ENCODE data around the gene HDAC11. TPM values are rescaled to one million over a fixed set of nuclear protein-coding genes. Genes with fewer than 3 reads are reported as not detected.

HDAC11 gene
- total RNA-seq, 1 experiment from 2014 or later, result 11.8 TPM

GRCh38 chr3:13513913-13514517 is 33.9 kb downstream of the HDAC11 start:
- no peak overlapping the region for H3K27ac Mint-ChIP-seq (ENCODE audit: unreplicated experiment)
- no peaks in the 10 kb centered on the region for H3K9me3 Mint-ChIP-seq (ENCODE audit: low read depth, unreplicated experiment)
- CTCF ChIA-PET, result no interaction called here
- DNase-seq, result peak; percentile 48
- no peaks in the 10 kb centered on the region for H3K36me3 Mint-ChIP-seq (ENCODE audit: insufficient read depth, unreplicated experiment)
- no peaks in the 10 kb centered on the region for H3K27me3 Mint-ChIP-seq (ENCODE audit: unreplicated experiment)
- intact Hi-C loops (cut with micrococcal nuclease; ENCODE audit: unreplicated experiment), result no loop called here
- BruUV-seq (replicated peaks), result no TSS peak
- H3K4me1 Mint-ChIP-seq (ENCODE audit: low read depth, unreplicated experiment), result peaks cover 12% of the 10 kb centered on the region
- H3K4me3 Mint-ChIP-seq (ENCODE audit: low read depth, unreplicated experiment), result no peak overlapping the region
- TF ChIP-seq CTCF (IDR thresholded peaks at IDR 0.05; ENCODE audit: unreplicated experiment), result no peak

GRCh38 chr3:13514639-13515435 is 34.7 kb downstream of the HDAC11 start:
- BruUV-seq (replicated peaks), result no TSS peak
- Mint-ChIP-seq H3K27ac (ENCODE audit: unreplicated experiment) (no peak overlapping the region), H3K4me3 (ENCODE audit: low read depth, unreplicated experiment) (no peak overlapping the region), H3K27me3 (ENCODE audit: unreplicated experiment) (no peaks in the 10 kb centered on the region), H3K36me3 (ENCODE audit: insufficient read depth, unreplicated experiment) (no peaks in the 10 kb centered on the region), H3K9me3 (ENCODE audit: low read depth, unreplicated experiment) (no peaks in the 10 kb centered on the region), H3K4me1 (ENCODE audit: low read depth, unreplicated experiment) (peaks cover 12% of the 10 kb centered on the region)
- intact Hi-C loops (cut with micrococcal nuclease; ENCODE audit: unreplicated experiment), result no loop called here
- DNase-seq, result no peak
- no peak for TF ChIP-seq CTCF (IDR thresholded peaks at IDR 0.05; ENCODE audit: unreplicated experiment)
- CTCF ChIA-PET, result no interaction called here

GRCh38 chr3:13515786-13516759 is 36.0 kb downstream of the HDAC11 start:
- DNase-seq, result no peak
- intact Hi-C loops (cut with micrococcal nuclease; ENCODE audit: unreplicated experiment), result no loop called here
- TF ChIP-seq CTCF (IDR thresholded peaks at IDR 0.05; ENCODE audit: unreplicated experiment), result no peak
- Mint-ChIP-seq H3K27me3 (ENCODE audit: unreplicated experiment) (no peaks in the 10 kb centered on the region), H3K36me3 (ENCODE audit: insufficient read depth, unreplicated experiment) (no peaks in the 10 kb centered on the region), H3K9me3 (ENCODE audit: low read depth, unreplicated experiment) (no peaks in the 10 kb centered on the region), H3K4me1 (ENCODE audit: low read depth, unreplicated experiment) (peaks cover 12% of the 10 kb centered on the region), H3K27ac (ENCODE audit: unreplicated experiment) (no peak overlapping the region), H3K4me3 (ENCODE audit: low read depth, unreplicated experiment) (no peak overlapping the region)
- CTCF ChIA-PET, result no interaction called here
- no TSS peak for BruUV-seq (replicated peaks)

- Mint-ChIP-seq H3K27me3 (ENCODE audit: unreplicated experiment) (no peaks in the 10 kb centered on the region), H3K36me3 (ENCODE audit: insufficient read depth, unreplicated experiment) (no peaks in the 10 kb centered on the region), H3K9me3 (ENCODE audit: low read depth, unreplicated experiment) (no peaks in the 10 kb centered on the region), H3K4me3 (ENCODE audit: low read depth, unreplicated experiment) (no peak overlapping the region), H3K4me1 (ENCODE audit: low read depth, unreplicated experiment) (peaks cover 12% of the 10 kb centered on the region), H3K27ac (ENCODE audit: unreplicated experiment) (no peak overlapping the region)
- intact Hi-C loops (cut with micrococcal nuclease; ENCODE audit: unreplicated experiment), result no loop called here
- no TSS peak for BruUV-seq (replicated peaks)
- TF ChIP-seq CTCF (IDR thresholded peaks at IDR 0.05; ENCODE audit: unreplicated experiment), result no peak
- CTCF ChIA-PET, result no interaction called here
- no peak for DNase-seq
Observed at GRCh38 chr3:13516760-13517135, 36.6 kb downstream of the HDAC11 start.

All from Calu3 (cell line).